CD4-positive, CD25-positive, alpha-beta regulatory T cell (primary cell): ENCODE measurements around the gene SMYD5. TPM values are rescaled to one million over a fixed set of nuclear protein-coding genes. Genes with fewer than 3 reads are reported as not detected.
"Not testable (repeated sequence)": the region's sequence is repeated elsewhere in the genome, so short reads cannot be mapped to it uniquely, and the experiment has no call there.

ENCODE experiments used
- ATAC-seq, 2 donors: fragments of 150-1000 bp; cut with Tn5 transposase; one replicate each; pipeline ENCODE4 v1.10.0; 2021; ENCODE audit warnings: low read depth in 2 of 2, moderate number of reproducible peaks in 2 of 2, moderate library complexity in 1 of 2
- DNase-seq, 3 donors: peaks; one replicate each; pipeline versions ENCODE4 v3.0.0 to v3.0.0-alpha.2; 2012 to 2022; ENCODE audit warnings: mixed read lengths in 1 of 3
- H3K27ac ChIP-seq: one replicate; pipeline ENCODE4 v1.7.0; 2013; ENCODE audit warnings: mild to moderate bottlenecking, low read length; ENCODE audit not compliant: insufficient read depth, poor library complexity, severe bottlenecking
- H3K27me3 ChIP-seq: one replicate; pipeline ENCODE4 v1.7.0; 2013; ENCODE audit warnings: low read length; ENCODE audit not compliant: control insufficient read depth, insufficient read depth
- H3K36me3 ChIP-seq: one replicate; pipeline ENCODE4 v1.7.0; 2013; ENCODE audit warnings: mild to moderate bottlenecking, low read length, moderate library complexity; ENCODE audit not compliant: control insufficient read depth, insufficient read depth
- H3K4me1 ChIP-seq: 2 replicates; pipeline ENCODE4 v1.7.0; 2013; ENCODE audit warnings: mild to moderate bottlenecking, low read length; ENCODE audit not compliant: insufficient read depth, control insufficient read depth, poor library complexity, severe bottlenecking
- H3K4me3 ChIP-seq: one replicate; pipeline ENCODE4 v1.7.0; 2013; ENCODE audit warnings: low read depth, mild to moderate bottlenecking, low read length, moderate library complexity
- H3K9me3 ChIP-seq, 2 experiments: 1 replicate in 1 of 2; 2 replicates in 1 of 2; pipeline ENCODE4 v1.7.0; 2013; ENCODE audit warnings: low read length in 2 of 2, mild to moderate bottlenecking in 1 of 2, moderate library complexity in 1 of 2; ENCODE audit not compliant: control insufficient read depth in 2 of 2
- H3K27ac Mint-ChIP-seq, 3 donors: one replicate each; pipeline ENCODE4 v1.8.0; 2020 to 2022; ENCODE audit warnings: mild to moderate bottlenecking in 3 of 3, mixed read lengths in 3 of 3, moderate library complexity in 2 of 3
- H3K27me3 Mint-ChIP-seq: one replicate; pipeline ENCODE4 v1.8.0; 2022; ENCODE audit warnings: mild to moderate bottlenecking, mixed read lengths
- H3K36me3 Mint-ChIP-seq: one replicate; pipeline ENCODE4 v1.8.0; 2020; ENCODE audit warnings: mixed read lengths
- H3K4me1 Mint-ChIP-seq, 4 donors: one replicate each; pipeline ENCODE4 v1.8.0; 2020 to 2022; ENCODE audit warnings: mixed read lengths in 4 of 4, mild to moderate bottlenecking in 1 of 4
- H3K4me3 Mint-ChIP-seq, 4 donors: one replicate each; pipeline ENCODE4 v1.8.0; 2020 to 2022; ENCODE audit warnings: mild to moderate bottlenecking in 4 of 4, mixed read lengths in 4 of 4, moderate library complexity in 3 of 4
- H3K9me3 Mint-ChIP-seq, 7 donors: one replicate each; pipeline ENCODE4 v1.8.0; 2020 to 2022; ENCODE audit warnings: mixed read lengths in 7 of 7, mild to moderate bottlenecking in 3 of 7, moderate library complexity in 2 of 7
- polyA plus RNA-seq, 4 donors: library from polyadenylated mRNA; unstranded; fragments of 300-500 nt; fragmentation: Illumina TruSeq; gene quantifications; one replicate each; pipeline ENCODE4 v1.2.3, GENCODE V29; 2021
- total RNA-seq: library from RNA; stranded (reverse); gene quantifications from one replicate; pipeline ENCODE4 v1.2.3, GENCODE V29; 2022

SMYD5 gene
- total and polyA plus RNA-seq, 5 donors from 2014 or later: 13.8 to 30.3 (median 18.5) TPM

DNA sequence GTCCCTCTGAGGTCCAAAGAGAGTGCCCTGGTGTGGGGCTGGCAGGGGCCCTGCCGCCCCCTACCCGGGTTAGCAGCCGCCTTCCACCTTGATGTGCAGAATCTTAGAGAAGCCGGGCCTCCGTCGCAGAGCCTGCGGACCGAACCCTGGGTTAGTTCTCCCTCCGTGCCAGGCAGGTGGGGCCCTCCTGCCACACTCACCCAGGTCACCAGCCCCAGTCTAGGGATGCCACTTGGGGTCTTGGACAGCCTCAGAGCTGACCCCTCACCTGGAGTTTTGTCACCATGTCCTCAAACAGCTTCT, 44.8 kb downstream of the SMYD5 start:
- H3K4me1 Mint-ChIP-seq: peaks cover 0 to 9% (median 0%) of the 10 kb centered on the region in 4 donors
- H3K9me3 Mint-ChIP-seq: no peaks in the 10 kb centered on the region
- peaks cover 6% of the 10 kb centered on the region for H3K4me1 ChIP-seq
- no peak for ATAC-seq
- peaks cover 18% of the 10 kb centered on the region for H3K36me3 ChIP-seq
- no peaks in the 10 kb centered on the region for H3K9me3 ChIP-seq
- H3K4me3 Mint-ChIP-seq: no peak overlapping the region
- no peaks in the 10 kb centered on the region for H3K27me3 Mint-ChIP-seq
- no peak overlapping the region for H3K4me3 ChIP-seq
- no peak for DNase-seq
- peaks cover 4% of the 10 kb centered on the region for H3K36me3 Mint-ChIP-seq
- no peak overlapping the region for H3K27ac ChIP-seq
- no peaks in the 10 kb centered on the region for H3K27me3 ChIP-seq
- H3K27ac Mint-ChIP-seq: no peak overlapping the region

GRCh38 chr2:73259276-73259675, 45.2 kb downstream of the SMYD5 start:
- Mint-ChIP-seq H3K27me3 (no peaks in the 10 kb centered on the region), H3K27ac (no peak overlapping the region), H3K4me3 (no peak overlapping the region), H3K36me3 (peaks cover 4% of the 10 kb centered on the region), H3K4me1 (peaks cover 0 to 9% (median 0%) of the 10 kb centered on the region in 4 donors), H3K9me3 (no peaks in the 10 kb centered on the region)
- no peaks in the 10 kb centered on the region for H3K27me3 ChIP-seq
- no peak overlapping the region for H3K27ac ChIP-seq
- ATAC-seq: no peak
- no peaks in the 10 kb centered on the region for H3K9me3 ChIP-seq
- DNase-seq: no peak
- peaks cover 16% of the 10 kb centered on the region for H3K36me3 ChIP-seq
- H3K4me1 ChIP-seq: peaks cover 6% of the 10 kb centered on the region
- no peak overlapping the region for H3K4me3 ChIP-seq

DNA sequence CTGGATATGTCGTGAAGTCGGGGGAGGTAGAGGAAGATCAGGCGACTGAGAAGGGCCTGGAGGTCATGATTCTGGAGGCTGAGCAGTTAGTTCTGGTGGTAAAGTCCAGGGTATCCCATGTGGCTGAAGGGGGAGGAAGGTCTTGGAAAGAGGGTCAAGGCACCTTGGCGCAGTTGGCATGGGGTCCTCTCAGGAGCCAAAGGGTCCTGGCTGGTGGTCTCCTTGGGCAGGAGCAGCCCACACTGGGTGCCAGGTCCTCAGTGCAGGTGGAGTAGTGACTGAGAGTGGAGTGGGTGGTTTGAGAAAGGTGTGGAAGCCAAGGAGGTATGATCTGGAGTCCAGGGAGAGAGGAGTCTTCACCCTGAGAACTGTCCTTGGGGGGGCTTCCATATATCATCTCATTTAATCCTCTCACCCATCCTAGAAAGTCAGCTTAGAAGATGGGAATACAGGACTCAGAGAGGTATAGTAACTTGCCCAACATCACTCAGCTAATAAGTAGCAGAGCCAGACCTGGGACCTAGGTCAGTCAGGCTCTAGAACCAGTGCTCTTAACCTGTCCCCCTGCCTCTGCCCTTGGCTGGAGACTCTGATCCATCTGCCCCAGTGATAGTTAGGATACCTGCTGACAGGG, 45.8 kb downstream of the SMYD5 start:
- peaks cover 0 to 9% (median 0%) of the 10 kb centered on the region in 4 donors for H3K4me1 Mint-ChIP-seq
- no peak overlapping the region for H3K4me3 Mint-ChIP-seq
- no peaks in the 10 kb centered on the region for H3K27me3 ChIP-seq
- ATAC-seq: no peak
- no peaks in the 10 kb centered on the region for H3K9me3 Mint-ChIP-seq
- H3K36me3 ChIP-seq: peaks cover 15% of the 10 kb centered on the region
- H3K9me3 ChIP-seq: no peaks in the 10 kb centered on the region
- no peak overlapping the region for H3K27ac ChIP-seq
- H3K4me3 ChIP-seq: no peak overlapping the region
- no peak overlapping the region for H3K27ac Mint-ChIP-seq
- H3K27me3 Mint-ChIP-seq: no peaks in the 10 kb centered on the region
- H3K4me1 ChIP-seq: peaks cover 6% of the 10 kb centered on the region
- peaks cover 4% of the 10 kb centered on the region for H3K36me3 Mint-ChIP-seq
- no peak for DNase-seq

DNA sequence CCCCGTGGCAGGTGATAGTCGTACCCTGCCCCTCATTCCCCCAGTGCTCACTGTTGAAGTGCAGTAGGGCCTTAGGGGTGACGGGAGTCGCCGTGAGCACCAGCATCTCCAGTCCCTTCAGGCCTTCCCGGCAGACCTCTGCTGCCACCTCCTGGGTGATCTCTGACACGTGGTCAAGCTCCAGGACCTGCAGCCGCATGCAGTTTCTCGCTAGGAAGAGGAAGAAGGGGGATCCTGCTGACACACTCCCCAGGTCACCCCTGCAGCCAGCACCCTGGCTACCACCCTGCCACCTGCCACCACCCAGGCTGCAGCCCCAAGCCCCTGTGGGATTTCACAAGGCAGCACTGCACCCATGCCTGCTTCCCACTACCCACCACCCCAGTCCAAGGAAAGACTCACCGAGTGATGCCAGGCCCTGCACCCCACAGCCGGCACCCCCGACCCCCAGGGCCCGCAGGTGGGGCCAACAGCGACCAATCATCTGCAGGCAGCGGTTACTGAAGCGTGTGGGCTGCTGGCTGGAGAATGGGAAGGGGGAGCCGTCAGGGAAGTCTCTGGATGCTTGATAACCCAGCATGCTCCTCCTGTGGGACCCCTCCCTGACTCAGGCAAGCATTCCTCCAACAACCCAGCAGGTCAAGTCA, 46.4 kb downstream of the SMYD5 start:
- Mint-ChIP-seq H3K27me3 (no peaks in the 10 kb centered on the region), H3K9me3 (no peaks in the 10 kb centered on the region), H3K4me1 (peaks cover 0 to 9% (median 0%) of the 10 kb centered on the region in 4 donors), H3K36me3 (peaks cover 4% of the 10 kb centered on the region), H3K27ac (no peak overlapping the region), H3K4me3 (no peak overlapping the region)
- ATAC-seq (no peak), DNase-seq (no peak)
- Histone ChIP-seq H3K4me3 (no peak overlapping the region), H3K36me3 (peaks cover 15% of the 10 kb centered on the region), H3K4me1 (peaks cover 6% of the 10 kb centered on the region), H3K27me3 (no peaks in the 10 kb centered on the region), H3K27ac (no peak overlapping the region), H3K9me3 (no peaks in the 10 kb centered on the region)

DNA sequence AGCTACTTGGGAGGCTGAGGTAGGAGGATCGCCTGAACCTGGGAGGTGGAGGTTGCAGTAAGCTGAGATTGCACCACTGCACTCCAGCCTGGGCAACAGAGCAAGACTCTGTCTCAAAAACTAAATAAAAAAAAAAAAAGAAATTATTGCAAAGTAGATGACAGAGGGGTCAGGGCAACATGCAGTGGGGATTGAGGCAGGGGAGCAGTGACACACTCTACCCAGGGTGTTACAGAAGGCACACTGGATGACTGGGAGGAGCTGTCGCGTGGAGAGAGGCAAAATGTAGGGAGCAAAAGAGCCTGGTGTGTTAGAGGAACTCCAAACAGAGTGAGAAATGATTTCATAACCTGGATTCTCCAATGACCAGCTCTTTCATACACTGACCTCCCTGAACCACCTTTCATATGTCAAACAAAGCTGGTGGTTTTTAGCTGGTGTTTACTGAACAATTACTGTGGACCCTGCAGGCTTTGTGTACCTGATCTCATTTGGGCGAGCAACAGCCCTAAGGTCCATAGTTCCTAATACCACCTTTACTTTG, 48.1 kb downstream of the SMYD5 start:
- Histone ChIP-seq H3K36me3 (peaks cover 15% of the 10 kb centered on the region), H3K27me3 (no peaks in the 10 kb centered on the region), H3K27ac (no peak overlapping the region), H3K9me3 (no peaks in the 10 kb centered on the region), H3K4me3 (no peak overlapping the region), H3K4me1 (peaks cover 6% of the 10 kb centered on the region)
- Mint-ChIP-seq H3K27ac (no peak overlapping the region), H3K4me1 (peaks cover 0 to 13% (median 2%) of the 10 kb centered on the region in 4 donors), H3K4me3 (no peak overlapping the region), H3K9me3 (no peaks in the 10 kb centered on the region), H3K36me3 (peaks cover 4% of the 10 kb centered on the region), H3K27me3 (no peaks in the 10 kb centered on the region)
- ATAC-seq: no peak
- no peak for DNase-seq

DNA sequence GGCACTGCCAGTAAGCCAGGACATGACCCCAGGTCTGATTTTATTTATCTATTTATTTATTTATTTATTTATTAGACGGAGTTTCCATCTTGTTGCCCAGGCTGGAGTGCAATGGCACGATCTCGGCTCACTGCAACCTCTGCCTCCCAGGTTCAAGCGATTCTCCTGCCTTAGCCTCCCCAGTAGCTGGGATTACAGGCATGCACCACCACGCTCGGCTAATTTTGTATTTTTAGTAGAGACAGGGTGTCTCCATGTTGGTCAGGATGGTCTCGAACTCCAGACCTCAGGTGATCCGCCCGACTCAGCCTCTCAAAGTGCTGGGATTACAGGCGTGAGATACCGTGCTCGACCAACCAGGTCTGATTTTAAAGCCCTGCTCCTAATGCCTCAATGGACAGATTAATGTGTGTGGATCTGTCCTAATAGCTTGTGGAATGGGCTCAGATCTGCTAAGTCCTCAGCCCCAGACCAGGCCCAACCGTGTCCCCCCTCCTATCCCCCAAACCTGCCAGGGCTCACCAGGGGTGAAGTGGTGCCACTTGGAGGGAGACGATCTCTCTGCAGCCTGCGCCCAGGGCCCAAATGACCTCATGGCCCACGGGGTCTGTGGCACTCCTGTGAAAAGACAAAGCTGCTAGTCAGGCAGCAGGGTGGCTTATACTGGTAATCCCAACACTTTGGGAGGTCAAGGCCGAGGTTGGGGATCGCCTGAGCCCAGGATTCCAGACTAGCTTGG, 48.8 kb downstream of the SMYD5 start:
- H3K9me3 Mint-ChIP-seq, H3K4me3 ChIP-seq, H3K27ac Mint-ChIP-seq, H3K27ac ChIP-seq, H3K9me3 ChIP-seq, H3K36me3 Mint-ChIP-seq, H3K27me3 ChIP-seq, ATAC-seq, H3K4me3 Mint-ChIP-seq, H3K4me1 ChIP-seq, DNase-seq, H3K27me3 Mint-ChIP-seq: not testable (repeated sequence)
- H3K36me3 ChIP-seq: peaks cover 15% of the 10 kb centered on the region
- H3K4me1 Mint-ChIP-seq: peaks cover 3 to 16% (median 4%) of the 10 kb centered on the region in 4 donors

GRCh38 chr2:73263540-73264331, 49.7 kb downstream of the SMYD5 start:
- Histone ChIP-seq H3K4me1 (peaks cover 4% of the 10 kb centered on the region), H3K27ac (no peak overlapping the region), H3K4me3 (no peak overlapping the region), H3K36me3 (peaks cover 15% of the 10 kb centered on the region), H3K9me3 (no peaks in the 10 kb centered on the region), H3K27me3 (no peaks in the 10 kb centered on the region)
- no peak for ATAC-seq
- H3K27ac Mint-ChIP-seq: no peak overlapping the region
- peaks cover 7 to 23% (median 8%) of the 10 kb centered on the region in 4 donors for H3K4me1 Mint-ChIP-seq
- no peaks in the 10 kb centered on the region for H3K27me3 Mint-ChIP-seq
- no peaks in the 10 kb centered on the region for H3K9me3 Mint-ChIP-seq
- H3K36me3 Mint-ChIP-seq: peaks cover 7% of the 10 kb centered on the region
- no peak overlapping the region for H3K4me3 Mint-ChIP-seq
- no peak for DNase-seq
